HG03060 (cell line): ENCODE data around the gene MYH14.

Source experiments
- ATAC-seq: cut with Tn5 transposase; IDR thresholded peaks from one replicate; pipeline ENCODE4 v1.9.1; 2021; ENCODE audit warnings: low read depth, moderate number of reproducible peaks; ENCODE audit not compliant: unreplicated experiment

The MYH14 gene

DNA sequence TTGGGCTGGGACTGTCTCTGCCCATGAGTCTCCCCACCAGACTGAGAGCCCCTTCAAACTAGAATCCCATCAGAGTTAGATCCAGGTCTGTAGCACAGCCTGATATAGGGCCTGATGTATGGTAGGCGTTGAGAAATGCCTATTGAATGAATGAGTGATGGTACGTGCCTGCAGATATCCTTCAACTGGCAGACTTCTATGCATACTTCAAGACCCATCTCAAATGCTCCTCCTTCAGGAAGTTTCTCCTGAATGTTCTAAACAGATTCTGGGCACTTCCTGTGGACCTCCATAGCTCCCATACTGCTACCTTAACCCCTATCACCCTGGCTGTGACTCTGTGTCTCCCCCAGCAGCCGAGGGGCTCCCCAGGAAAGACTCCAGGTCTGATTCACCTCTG lies 77.6 kb downstream of the MYH14 start:
- no peak for ATAC-seq

DNA sequence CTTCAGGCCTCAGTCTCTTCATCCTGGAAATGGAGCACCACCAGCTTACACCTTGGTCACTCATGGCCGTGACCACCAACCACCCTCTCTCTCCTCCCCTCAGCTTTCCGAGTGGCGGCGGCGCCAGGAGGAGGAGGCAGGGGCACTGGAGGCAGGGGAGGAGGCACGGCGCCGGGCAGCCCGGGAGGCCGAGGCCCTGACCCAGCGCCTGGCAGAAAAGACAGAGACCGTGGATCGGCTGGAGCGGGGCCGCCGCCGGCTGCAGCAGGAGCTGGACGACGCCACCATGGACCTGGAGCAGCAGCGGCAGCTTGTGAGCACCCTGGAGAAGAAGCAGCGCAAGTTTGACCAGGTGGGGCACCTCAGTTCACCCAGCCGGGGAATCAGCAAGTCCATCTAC lies 78.1 kb downstream of the MYH14 start:
- ATAC-seq = no peak

DNA sequence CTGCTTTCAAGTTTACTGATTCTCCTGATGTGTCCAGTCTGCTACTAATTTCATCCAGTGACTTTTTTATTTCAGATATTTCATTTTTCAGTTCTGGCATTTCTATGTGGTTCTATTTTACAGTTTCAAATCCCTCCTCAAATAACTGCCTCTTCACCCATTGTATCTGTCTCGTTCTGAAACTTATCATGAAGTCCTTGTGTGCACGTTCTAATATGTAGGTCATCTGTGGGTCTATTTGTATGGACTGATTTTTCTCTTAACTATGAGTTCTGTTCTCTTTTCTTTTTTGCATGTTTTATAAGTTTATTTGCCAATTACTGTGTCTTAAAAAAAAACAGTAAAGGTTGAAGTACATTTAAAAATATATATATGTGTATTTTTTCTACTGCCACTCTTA lies 82.4 kb downstream of the MYH14 start:
- ATAC-seq = no peak

DNA sequence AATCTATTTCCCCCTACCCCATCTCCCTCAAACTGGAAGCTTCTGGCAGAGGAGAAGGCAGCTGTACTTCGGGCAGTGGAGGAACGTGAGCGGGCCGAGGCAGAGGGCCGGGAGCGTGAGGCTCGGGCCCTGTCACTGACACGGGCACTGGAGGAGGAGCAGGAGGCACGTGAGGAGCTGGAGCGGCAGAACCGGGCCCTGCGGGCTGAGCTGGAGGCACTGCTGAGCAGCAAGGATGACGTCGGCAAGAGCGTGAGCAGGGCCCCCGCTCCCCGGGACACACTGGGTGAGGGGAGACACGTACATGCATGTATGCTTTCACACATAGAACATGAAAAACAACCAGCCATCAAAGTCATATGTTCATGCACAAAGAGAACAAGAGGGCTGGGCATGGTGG lies 83.0 kb downstream of the MYH14 start:
- ATAC-seq = no peak

DNA sequence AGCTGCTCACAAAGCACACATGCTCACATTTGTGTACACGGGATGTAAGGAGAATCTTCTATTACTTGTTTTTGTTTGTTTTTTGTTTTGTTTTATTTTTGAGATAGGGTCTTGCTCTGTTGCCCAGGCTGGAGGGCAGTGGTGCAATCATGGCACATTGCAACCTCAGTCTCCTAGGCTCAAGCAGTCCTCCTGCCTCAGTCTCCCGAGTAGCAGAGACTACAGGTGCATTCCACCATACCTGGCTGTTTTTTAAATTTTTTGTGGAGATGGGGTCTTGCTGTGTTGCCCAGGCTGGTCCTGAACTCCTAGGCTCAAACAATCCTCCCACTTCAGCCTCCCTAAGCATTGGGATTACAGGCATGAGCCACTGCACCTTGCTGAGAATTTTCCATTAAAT lies 83.9 kb downstream of the MYH14 start:
- ATAC-seq = no peak

DNA sequence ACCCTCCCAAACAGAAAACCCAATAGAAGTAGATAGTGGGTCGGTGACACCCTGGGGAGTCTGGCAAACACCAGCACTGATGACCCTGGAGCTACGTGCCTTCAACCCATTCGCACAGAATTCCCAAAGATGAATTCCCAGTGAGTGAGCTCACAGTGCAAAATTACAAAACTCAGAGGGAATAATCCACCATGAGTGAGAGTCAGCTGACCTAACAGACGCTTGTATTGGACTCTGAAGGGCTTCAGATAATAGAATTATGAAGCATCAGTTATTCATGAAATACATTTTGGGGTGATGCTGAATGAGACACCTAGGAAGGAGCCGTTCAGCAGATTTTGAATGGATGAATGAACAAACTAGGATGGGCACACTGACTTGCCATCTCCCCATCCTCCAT lies 85.5 kb downstream of the MYH14 start:
- ATAC-seq = no peak

DNA sequence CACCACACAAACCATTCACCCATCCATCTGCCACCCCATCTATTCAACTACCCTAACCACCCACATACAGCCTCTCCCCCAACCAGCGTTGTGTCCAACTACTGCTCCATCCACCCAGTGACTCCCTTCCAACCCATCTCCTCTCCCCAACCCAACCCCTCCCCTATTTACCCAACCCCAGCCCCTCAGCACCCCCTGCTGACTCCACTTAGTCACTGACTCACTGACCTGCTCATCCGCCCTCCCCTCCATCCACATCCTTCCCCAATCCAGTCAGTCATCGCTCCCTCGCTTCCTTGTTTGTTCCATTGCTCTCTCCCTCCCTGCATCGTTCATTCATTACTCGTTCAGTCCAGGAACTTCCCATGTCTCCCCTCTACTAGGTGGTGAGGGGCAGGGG lies 86.6 kb downstream of the MYH14 start:
- ATAC-seq = no peak

DNA sequence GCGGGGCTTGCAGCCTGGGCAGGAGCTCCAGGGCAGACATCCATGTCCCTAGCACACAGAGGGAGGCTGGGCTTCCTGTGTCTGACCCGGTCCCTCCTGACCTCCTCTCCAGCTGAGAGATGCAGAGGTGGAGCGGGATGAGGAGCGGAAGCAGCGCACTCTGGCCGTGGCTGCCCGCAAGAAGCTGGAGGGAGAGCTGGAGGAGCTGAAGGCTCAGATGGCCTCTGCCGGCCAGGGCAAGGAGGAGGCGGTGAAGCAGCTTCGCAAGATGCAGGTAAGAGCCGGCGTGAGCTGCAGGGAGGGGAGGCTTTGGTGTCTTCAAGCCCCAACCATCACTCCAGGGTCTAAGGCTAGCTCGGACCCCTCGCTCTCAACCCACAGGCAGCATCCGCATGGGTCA lies 87.4 kb downstream of the MYH14 start:
- ATAC-seq = no peak

DNA sequence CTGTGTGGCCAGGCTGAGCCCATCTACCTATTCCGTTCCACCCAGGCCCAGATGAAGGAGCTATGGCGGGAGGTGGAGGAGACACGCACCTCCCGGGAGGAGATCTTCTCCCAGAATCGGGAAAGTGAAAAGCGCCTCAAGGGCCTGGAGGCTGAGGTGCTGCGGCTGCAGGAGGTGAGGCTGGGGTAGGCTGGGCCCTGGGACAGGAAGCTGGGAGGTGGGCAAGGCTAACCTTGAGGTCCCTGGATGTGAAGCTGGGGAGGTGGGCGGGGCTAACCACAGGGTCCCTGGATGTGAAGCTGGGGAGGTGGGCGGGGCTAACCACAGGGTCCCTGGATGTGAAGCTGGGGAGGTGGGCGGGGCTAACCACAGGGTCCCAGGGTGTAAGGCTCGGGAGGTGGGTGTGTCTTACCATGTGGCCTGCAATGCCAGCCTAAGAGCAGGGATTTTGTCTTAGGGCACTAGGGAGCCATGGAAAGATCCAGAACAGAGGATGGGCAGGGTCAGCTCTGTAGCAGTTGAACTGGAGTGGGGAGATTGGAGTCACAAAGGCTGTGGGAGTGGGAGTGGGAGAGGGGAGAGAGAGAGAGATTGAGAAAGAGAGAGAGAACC lies 88.9 kb downstream of the MYH14 start:
- ATAC-seq = no peak

DNA sequence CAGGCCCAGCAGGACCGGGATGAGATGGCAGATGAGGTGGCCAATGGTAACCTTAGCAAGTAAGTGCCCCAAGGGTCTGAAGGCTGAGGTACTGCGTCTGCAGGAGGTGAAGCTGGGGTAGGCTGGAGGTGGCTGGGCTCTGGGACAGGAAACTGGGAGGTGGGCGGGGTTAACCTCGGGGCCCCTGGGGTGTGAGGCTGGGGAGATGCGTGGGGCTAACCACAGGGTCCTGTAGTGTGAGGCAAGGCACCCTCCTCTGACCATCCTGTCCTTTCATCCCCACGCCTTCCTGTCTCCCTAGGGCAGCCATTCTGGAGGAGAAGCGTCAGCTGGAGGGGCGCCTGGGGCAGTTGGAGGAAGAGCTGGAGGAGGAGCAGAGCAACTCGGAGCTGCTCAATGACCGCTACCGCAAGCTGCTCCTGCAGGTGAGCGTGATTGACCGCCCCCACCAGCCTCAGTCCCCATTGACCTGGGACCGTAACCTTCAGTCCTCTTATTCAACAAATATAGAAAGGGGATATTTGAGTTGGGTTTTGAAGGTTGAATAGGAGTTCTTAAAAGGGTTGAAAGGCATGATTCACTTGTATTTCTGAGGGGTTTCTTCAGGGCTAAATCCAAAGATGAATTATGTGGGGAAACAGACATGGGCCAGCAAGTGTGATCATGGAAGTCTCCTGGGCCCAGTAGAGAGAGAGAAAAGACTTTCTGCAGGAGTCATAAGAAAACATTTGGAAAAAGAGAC lies 90.0 kb downstream of the MYH14 start:
- no peak for ATAC-seq

DNA sequence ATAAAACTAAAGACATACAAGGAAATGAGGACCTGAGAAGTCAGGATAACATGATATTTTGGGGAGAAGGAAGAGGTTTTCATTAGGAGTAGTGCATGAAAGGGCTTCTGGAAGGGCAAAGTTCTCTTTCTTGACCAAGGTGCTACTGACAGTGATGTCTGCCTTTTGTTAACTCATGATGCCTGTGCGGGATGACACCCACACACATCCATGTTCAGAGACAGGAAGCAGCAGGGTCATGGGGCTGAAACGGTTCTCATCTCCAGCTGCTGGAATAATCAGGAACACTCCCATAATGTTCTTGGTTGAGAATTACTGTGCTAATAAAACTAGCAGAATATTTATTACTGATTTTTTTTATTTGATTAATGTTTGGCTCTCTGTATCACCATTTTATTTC lies 96.6 kb downstream of the MYH14 start:
- no peak for ATAC-seq

DNA sequence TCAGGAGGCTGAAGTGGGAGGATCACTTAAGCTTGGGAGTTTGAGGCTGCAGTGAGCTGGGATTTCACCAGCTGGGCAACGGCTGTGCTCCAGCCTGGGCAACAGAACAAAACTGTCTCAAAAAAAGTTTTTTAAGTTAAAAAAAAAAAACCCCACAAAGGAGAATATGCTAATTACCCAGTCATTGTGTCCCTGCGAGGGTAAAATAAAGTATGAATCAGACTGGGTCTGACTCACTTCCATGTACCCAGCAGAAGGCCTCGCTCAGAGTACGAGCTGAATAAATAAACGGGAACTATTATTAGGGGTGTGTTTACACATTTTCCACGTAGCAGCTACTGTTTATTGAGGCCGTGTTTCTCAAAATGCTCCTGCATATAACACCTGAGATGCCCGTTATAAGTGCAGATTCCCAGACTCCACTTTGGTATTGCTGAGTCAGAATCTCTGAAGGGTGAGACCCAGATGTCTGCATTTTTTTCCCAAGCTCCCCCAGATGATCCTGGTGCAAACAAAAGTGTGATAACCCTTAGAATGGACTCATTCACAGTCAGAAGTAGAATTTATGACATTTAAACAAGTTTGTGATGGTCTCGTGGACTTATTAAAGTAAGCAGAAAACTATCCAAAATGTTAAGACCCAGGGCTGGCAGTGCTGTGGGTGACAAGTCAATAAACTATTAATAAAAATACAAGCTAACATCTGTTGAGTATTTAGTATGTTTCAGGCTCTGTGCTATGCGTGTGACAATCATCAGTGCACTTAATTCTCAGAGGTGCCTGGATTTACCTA lies 97.6 kb downstream of the MYH14 start:
- ATAC-seq = no peak

DNA sequence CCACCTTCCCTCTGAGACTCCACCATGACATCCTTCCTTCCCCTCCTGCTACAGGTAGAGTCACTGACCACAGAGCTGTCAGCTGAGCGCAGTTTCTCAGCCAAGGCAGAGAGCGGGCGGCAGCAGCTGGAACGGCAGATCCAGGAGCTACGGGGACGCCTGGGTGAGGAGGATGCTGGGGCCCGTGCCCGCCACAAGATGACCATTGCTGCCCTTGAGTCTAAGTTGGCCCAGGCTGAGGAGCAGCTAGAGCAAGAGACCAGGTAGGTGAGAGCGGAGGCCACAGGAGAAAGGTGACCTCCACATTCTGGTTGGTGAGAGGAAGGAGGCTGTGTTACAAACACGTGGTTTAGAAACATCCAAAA lies 98.2 kb downstream of the MYH14 start:
- ATAC-seq = no peak

DNA sequence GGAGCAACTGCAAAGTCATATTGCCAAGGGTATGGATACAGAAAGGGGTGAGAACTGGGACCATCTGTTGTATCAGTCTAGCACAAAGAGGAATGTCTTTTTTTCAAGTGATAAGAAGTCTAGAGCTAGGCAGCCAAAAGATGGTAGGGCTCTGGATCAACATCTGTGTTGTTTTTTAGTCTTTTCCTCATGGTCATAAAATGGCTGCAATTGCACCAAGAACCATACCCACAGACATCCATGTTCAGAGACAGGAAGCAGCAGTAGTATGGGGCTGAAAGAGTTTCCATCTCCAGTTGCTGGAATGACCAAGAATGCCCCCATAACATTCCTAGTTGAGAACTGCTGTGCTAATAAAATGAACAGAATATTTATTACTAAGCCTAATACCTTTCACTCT lies 100.1 kb downstream of the MYH14 start:
- no peak for ATAC-seq

DNA sequence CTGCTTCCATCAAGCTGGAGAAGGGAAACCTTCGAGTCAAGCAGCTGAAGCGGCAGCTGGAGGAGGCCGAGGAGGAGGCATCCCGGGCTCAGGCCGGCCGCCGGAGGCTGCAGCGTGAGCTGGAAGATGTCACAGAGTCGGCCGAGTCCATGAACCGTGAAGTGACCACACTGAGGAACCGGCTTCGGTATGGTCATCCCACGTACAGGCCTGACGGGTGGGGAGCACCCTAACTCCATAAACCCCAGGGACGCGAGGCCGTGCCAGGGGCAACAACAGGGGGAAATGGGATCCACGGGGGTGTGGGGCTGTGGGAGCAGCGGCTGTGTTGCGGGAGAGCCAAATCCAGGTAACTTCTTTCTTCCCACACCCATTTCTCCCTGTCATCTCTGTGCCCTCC lies 105.6 kb downstream of the MYH14 start:
- ATAC-seq = no peak

DNA sequence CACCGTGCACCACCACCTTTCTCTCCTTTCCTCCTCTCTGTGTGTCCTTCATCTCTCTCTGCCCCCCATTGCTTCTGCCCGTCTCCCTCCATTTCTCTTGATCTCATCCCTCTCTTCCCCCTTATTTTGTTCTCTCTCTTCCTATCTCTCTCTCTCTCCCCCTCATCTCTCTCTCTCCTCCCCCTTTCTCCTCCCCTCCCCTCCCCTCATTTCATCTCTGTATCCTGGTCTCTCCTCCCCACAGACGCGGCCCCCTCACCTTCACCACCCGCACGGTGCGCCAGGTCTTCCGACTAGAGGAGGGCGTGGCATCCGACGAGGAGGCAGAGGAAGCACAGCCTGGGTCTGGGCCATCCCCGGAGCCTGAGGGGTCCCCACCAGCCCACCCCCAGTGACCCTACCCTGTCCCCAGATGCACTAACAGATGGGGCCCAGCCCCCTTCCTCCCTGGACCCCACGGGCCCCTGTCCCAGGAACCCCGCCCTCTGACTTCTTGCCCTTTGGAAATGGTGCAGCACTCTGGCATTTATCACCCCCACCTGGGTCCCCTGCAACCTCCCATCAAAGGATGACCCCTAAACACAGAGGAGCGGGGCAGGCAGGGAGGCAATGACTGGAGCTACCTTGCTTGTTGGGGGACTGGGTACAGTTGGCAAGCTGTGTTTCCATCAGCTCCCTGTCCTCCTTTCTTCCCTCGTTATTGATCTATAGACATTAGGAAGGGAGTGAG lies 106.1 kb downstream of the MYH14 start:
- ATAC-seq = no peak

DNA sequence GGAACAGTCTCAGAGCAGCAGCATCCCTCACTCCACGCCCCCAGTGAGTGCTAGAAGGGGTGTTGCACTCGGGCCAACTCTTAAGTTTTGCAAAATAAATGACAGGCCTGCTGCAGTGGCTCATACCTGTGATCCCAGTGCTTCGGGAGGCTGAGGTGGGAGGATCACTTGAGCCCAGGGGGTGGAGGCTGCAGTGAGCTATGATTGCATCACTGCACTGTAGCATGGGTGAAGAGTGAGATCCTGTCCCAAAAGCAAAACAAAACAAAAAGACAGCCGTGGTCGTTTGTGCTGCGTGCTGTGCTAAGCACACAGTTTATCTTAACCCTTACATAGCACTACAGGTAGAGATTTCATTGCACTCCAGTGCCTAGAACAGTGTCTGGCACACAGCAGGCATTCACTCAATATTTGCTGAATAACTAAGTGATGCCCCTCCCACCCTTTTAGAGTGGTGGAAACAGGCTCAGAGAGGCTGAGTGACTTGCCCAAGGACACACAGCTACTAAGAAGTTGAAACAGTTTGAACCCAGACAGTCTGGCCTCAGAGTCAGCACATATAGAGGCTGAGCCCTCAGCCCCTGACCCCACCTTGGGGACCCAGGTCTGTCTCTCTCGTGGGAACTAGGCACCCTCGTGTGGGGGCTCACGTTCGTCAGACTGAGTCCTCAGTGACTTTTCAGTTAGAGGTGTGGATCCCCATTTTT lies 107.5 kb downstream of the MYH14 start:
- ATAC-seq = no peak

DNA sequence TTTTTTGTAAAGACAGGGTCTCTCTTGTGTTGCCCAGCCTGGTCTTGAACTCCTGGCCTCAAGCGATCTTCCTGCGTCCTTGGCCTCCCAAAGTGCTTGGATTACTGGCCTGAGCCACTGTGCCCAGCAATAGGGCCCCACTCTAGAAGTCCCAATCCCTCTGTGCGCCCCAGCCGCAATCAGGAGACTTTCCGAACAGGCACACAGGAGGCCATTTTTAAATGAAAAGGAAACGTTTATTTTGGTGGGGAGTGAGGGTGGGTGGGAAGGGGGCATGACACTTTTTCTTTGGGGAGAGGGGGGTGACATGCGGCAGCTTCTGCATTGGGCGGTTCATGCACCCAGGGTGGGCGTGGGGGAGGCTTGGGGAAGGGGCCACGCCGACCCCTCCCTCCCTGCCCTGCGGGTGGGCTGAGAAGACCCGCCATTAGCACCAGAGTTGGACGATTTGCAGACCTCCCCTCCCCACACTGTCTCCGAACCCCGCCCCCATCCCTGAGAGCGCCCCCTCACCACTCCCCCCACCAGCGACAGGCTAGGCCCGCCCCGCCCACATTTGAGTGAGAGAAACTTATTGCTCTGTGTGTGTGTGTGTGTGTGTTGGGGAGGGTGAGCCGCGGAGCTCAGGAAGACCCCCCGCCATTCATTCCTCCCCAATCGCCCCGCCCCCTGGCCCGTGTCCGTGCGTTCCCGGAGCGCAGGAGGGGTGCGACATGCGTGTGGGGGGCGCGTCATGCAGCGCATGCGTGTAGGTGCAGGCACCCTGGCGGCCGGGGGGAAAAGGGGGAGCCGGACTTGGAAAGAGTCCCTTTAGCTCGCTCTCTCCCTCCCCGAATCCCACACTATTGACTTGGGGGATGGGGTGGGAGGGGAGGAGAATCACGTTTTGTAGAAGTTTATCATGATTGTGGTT lies 108.6 kb downstream of the MYH14 start:
- ATAC-seq = no peak

DNA sequence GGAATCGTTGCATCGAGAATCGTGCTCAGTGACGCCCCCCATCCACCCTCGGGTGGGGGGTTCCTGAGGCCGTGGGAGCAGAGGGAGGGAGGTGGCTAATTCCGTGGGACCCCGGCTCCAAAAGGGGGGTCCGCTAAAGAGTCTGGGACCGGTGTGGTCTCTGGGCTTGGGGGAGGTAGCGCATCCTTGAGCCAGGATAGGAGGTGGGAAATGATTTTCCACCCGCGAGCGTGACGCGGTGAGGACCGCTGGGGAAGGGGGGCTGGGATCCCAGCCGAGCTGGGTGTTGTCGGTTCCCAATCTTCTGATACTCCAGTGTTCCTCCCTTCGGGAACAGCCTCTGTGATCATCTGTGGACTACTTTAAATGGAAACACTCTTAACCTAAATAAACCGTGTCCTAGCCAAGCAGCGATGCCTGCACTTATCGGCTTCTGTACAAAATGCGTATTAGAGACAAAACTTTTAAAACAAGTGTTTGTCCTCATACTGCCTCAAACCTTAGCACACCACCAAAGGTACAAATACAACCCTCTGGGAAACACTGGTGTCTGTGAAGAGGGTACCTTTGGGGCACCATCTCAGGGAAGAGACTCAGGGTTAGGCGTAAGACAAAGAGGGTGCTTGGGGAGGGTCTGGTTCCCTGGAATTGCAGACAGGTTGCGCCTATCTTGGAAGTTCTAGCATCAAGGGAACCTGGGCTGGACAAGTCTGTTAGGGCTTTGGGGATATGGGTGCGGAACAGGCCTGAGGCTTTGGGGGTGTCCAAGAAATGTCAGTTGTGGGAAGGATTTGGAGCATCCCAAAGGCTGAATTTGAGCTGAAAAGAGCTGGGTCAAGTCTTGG lies 109.8 kb downstream of the MYH14 start:
- ATAC-seq = no peak
